NAMALWA (cell line): ENCODE data around the gene MDM2.
"Not testable (repeated sequence)": the region's sequence is repeated elsewhere in the genome, so short reads cannot be mapped to it uniquely, and the experiment has no call there.

ENCODE experiments used
- DNase-seq: peaks from one replicate; pipeline ENCODE4 v3.0.0-alpha.2; 2015; ENCODE audit warnings: low spot score

MDM2 gene

DNA sequence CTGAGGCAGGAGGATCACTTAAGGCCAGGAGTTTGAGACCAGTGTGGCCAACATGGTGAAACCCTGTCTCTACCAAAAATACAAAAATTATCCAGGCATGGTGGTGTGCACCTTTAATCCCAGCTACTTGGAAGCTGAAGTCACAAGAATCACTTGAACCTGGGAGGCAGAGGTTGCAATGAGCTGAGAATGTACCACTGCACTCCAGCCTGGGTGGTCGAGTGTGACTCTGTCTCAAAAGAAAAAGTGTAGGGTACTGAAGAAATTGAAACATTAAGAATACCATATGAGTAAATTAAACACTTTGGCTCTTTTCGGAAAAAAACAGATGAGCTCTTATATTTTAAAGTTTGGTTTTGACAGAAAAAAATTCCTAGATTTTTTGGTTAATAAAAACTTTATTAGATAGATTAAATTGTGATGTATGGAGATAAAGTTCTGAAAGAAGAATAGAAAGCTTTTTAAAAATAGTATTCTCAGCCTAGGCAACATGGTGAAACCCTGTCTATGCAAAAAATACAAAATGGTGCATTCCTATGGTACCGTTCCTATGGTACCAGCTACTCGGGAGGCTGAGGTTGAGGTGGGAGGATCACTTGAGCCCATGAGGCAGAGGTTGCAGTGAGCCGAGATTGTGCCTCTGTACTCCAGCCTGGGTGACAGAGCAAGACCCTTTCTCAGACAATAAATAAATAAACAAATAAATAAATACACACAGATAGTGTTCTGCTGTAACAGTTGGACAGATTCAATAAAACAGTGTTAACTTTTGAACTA, 20.1 kb downstream of the MDM2 start:
- no peak for DNase-seq

DNA sequence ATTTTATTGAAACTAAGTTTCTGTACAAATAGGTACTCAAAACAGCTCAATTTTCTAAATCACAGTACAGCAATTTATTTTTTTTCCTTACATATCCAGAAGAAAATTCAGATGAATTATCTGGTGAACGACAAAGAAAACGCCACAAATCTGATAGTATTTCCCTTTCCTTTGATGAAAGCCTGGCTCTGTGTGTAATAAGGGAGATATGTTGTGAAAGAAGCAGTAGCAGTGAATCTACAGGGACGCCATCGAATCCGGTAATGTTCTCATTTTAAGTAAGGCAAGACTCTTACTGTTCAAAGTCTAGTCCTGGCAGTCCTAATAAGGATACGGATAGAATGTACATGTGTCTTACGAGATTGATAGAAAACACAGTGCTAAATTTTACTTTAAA, 20.7 kb downstream of the MDM2 start:
- no peak for DNase-seq

DNA sequence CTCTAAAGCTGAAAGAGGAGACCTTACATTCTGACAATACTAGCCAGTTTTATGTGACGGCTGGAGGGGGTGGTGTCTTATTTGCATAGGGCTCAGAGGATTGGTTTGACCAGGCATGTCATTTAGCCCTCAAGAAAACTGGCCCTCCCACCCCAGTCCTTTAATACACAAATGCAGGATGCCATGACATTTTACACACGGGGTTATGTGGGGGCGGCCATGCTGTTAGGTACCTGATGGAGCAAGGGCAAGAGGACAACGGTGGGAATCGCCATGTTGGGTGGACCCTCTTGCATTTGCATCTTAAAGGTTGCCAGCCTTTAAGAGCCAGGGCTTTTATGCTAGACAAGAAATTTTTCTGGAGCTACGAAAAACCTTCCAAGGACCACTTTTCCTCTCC, 23.3 kb downstream of the MDM2 start:
- peak; percentile 29 for DNase-seq

DNA sequence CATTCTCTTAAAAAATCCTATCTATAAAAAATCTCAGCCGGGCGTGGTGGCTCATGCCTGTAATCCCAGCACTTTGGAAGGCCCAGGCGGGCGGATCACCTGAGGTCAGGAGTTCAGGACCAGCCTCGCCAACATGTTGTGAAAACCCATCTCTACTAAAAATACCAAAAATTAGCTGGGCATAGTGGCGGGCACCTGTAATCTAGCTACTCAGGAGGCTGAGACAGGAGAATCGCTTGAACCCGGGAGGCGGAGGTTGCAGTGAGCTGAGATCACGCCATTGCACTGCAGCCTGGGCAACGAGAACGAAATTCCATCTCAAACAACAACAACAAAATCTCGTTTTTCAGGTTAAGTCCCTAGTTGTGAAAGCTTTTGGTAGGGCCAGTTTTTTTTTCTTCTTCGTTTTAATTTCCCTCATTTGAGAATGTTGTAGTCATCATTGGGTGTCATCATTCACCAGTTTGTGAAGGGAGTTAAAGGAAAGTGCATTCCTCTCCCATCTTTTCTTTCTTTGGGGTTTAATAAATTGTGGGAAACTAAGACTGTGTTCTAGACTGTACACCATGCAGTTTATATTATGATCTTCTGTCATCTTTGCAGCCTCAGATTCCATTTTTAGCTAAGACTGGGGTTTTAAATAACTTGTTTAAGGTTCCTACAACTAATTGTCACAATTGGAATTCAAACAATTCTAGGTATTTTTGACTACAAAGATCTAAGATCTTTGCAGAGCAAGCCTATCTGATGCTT, 23.9 kb downstream of the MDM2 start:
- DNase-seq: no peak

DNA sequence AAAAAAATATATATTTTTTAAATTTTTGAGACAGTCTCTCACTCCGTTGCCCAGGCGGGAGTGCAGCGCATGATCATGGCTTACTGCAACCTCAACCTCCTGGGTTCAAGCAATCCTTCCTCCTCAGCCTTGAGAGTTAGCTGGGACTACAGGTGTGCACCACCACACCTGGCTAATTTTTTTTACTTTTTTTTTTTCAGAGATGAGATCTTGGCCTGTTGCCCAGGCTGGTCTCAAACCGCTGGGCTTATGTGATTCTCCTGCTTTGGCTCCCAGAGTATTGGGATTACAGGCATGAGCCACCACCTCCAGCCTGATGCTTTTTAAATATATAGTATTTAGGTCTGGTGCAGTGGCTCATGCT, 24.5 kb downstream of the MDM2 start:
- DNase-seq: no peak

DNA sequence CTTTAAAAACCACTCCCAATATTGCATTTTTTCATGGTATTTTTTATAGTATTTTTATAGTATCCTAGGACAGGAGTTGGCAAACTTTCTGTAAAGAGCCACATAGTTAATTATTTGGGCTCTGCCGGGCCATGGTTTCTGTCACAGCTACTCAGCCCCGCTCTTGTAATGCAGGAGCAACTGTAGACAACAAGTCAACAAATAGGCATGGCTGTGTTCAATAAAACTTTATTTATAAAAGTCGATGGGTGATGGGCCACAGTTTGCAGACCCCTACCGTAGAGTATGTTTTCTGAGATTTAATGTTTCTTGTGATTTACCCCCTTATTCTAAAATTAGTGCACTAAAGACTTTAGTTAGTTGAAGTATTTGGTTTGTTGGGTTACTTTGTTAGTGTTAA, 25.5 kb downstream of the MDM2 start:
- DNase-seq: no peak

DNA sequence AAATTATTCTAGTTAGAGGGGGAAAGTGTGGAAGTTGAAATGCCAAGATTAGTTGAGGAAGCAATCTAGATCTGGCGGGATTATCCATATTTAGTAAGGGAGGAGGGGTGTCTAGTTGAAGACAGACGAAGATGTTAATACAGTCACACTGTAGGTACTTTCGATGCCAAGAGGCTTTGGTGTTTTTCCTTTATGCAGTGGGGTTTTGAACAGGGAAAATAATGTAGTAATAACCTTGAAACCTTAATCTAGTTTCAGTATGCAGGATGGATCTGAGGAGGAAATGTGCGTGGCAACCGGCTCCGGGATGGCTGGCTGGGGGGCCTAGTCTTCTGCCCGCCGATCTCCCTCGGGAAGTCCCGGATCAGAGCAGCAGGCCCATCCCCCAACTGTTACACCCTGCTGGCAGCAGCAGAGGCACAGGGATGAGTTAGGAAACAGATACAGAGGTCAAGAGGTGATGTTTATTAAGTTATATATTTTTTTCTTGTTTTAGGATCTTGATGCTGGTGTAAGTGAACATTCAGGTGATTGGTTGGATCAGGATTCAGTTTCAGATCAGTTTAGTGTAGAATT, 27.4 kb downstream of the MDM2 start:
- DNase-seq: no peak

DNA sequence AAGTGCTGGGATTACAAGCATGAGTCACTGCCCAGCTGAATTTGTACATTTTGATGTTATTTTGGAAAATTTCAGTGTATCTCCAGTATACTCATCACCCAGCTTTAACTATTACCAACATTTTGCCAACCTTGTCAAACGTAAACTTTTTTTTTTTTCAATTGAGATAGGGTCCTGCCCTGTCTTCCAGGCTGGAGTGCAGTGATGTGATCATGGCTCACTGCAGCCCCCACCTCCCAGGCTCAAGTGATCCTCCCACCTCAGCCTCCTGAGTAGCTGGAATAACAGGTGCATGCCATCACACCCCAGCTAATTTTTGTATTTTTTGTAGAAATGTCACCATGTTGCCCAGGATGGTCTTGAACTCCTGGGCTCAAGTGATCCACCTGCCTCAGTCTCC, 29.2 kb downstream of the MDM2 start:
- no peak for DNase-seq

DNA sequence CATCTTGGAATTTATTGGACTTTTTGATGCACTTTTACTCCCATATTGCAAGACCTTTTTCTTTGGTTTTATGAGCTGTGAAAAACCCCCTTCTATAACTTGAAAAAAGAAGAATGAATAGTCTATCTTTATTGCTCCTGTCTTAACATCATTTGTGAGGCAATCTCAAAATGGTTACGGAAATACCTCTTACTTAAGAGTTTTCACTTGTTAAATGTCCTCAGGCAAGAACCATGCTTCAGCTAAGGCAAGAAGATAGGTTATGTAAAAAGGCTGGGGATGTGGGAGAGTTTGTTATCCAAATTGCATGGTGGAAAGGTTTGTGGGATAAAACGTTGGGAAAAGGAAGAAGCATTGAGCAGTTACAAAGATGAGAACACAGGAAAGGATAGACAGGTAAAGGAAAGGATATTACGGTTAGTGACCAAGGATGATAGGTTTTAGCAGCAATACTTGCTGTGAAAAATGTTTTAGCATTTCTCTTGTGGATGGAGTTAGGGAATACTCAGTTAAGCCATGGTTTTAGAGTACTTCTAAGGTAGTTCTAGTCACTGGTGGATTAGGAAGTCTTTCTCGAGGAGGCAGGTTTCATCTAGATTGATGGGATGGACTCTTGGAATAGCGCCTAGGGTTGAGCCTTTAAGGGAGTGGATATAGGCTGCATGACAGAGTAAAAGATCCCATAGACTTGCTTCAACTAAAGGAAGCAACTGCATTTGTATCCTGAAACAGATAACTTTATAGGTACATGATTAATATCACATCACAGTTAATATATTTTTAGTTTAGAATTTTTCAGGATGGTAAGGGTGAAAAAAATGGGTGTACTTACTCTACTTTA, 30.3 kb downstream of the MDM2 start:
- no peak for DNase-seq

DNA sequence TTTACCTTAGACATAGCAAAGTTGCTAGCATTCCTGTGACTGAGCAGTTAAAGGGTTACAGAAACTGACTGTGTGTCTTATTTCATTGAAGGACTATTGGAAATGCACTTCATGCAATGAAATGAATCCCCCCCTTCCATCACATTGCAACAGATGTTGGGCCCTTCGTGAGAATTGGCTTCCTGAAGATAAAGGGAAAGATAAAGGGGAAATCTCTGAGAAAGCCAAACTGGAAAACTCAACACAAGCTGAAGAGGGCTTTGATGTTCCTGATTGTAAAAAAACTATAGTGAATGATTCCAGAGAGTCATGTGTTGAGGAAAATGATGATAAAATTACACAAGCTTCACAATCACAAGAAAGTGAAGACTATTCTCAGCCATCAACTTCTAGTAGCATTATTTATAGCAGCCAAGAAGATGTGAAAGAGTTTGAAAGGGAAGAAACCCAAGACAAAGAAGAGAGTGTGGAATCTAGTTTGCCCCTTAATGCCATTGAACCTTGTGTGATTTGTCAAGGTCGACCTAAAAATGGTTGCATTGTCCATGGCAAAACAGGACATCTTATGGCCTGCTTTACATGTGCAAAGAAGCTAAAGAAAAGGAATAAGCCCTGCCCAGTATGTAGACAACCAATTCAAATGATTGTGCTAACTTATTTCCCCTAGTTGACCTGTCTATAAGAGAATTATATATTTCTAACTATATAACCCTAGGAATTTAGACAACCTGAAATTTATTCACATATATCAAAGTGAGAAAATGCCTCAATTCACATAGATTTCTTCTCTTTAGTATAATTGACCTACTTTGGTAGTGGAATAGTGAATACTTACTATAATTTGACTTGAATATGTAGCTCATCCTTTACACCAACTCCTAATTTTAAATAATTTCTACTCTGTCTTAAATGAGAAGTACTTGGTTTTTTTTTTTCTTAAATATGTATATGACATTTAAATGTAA, 31.5 kb downstream of the MDM2 start:
- DNase-seq: no peak

DNA sequence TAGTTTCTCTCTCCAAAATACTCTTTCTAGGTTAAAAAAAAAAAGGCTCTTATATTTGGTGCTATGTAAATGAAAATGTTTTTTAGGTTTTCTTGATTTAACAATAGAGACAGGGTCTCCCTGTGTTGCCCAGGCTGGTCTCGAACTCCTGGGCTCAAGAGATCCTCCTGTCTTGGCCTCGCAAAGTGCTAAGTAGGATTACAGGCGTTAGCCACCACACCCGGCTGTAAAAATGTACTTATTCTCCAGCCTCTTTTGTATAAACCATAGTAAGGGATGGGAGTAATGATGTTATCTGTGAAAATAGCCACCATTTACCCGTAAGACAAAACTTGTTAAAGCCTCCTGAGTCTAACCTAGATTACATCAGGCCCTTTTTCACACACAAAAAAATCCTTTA, 33.2 kb downstream of the MDM2 start:
- DNase-seq: not testable (repeated sequence)

DNA sequence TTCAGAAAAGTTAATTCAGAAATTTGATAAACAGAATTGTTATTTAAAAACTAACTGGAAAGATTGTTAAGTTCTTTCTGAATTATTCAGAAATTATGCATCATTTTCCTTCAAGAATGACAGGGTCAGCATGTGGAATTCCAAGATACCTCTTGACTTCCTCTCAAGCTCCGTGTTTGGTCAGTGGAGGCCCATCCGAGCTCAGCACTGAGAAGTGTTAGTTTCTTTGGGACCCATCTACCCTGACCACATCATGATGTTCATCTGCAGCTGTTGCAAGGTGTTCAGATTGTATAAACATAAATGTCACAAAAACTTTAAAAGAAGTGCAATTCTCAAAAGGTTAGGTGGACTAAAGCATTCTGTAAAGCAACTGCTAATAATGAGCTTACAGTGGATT, 33.7 kb downstream of the MDM2 start:
- no peak for DNase-seq

DNA sequence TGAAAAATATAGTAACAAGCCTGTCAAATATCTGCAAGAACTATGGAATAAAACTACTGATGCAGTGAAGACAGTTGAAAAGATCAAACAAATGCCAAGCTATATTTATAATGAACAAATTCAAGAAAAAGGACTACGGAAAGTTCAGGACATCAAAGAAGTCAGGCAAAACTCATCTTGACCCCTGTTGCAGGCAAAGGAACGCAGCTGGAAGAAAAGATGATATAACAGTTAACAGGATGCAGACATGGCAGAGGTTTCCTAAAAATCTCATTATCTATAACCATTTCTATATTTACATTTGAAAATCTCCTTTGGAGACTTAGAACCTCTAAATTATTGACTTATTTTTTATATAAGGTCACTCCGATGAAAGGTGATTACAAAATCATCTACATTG, 34.1 kb downstream of the MDM2 start:
- no peak for DNase-seq

DNA sequence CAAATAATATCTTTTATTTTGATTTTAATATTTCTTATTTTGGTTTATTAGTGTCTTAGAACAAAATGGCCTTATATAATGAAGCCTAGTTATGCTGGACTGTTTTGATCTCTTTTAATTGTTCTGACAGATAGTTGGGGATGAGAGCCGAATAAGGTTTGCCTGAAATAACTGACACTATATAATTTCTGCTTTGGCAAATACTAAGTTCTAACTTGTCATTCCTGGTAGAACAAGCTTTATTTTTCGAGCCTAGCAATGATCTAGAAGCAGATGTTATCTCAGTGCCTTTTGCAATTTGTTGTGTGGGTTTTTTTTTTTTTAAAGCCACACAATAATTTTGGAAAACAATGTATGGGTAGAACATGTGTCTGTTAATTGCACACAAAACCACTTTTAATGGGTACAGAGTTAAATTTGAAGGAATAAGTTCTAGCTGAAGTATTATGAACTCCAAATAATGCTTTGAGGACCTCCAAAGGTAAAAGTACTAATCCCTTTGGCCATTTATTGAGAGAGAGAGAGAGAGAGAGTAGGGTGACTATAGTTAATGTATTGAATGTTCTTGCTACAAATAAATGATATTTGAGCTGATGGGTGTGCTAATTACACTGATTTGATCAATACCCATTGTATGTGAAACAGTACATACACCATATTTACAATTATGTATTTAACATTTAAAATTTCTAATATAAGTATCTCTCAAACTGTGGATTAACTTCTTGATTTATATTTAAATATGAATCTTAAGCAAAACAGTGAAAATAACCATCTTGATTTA, 35.0 kb downstream of the MDM2 start:
- DNase-seq: no peak

DNA sequence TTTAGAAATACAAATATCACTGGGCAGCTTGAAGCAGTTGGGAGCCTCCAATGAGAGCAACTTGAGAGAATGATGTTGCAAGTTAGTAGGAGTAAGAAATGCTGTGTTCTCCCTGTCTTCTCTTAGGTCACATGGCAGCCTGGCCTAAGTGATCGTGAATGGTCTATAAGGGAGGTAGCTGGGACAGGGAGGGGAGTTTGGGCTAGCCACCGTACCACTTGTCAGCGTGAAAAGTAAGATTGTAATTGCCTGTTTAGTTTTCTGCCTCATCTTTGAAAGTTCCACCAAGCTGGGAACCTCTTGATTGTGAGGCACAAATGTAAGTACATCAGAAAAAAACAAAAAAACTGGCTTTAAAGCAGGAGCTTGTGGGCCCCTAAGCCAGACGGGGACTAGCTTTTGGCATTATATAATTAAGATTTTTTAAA, 36.4 kb downstream of the MDM2 start:
- no peak for DNase-seq

DNA sequence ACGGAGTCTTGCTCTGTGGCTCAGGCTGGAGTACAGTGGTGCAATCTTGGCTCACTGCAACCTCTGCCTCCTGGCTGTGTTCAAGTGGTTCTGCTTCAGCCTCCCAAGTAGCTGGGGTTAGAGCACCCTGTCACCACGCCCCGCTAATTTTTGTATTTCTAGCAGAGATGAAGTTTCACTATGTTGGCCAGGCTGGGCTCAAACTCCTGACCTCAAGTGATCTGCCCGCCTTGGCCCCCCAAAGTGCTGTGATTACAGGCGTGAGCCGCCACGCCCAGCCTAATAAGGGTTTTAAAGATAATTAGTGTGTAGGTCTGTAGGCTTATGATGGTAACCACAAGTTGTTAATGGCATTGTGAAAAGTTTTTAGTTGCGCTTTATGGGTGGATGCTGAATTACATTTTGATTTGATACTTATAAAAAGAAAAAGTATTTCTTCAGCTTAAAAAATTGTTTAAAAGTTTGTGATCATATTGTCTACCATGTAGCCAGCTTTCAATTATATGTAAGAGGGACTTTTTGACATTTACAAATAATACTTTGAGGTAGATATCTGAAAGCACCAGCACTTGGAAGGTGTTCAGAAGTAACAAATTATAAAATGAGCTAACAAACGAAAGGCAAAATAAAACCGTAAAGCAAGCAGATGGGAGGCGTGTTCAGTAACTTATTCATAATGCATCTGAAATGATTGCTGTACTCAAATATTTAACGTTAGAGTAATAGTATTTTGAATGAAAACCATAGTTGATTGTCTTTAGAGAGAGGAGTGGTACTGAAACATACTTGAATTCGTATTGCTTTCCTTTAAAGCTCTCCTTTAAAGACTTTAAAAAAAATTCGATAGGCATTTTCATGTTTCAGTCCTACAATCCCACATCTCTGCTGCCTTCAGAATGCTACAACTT, 37.1 kb downstream of the MDM2 start:
- DNase-seq: no peak

DNA sequence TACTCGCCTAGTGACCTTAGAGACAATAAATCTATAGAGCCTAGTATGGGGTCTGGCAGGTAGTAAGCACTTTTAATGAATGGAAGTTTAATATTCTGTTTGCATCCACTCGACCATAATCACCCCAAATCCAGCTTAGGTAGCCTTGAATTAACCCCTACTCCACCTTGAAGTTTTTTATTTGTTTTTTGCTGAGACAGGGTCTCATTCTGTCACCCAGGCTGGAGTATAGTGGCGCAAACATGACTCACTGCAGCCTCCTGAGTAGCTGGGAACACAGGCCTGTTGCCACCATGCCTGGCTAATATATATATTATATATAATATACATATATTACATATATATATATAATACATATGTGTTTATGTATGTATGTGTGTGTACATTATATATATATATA, 38.8 kb downstream of the MDM2 start:
- no peak for DNase-seq

DNA sequence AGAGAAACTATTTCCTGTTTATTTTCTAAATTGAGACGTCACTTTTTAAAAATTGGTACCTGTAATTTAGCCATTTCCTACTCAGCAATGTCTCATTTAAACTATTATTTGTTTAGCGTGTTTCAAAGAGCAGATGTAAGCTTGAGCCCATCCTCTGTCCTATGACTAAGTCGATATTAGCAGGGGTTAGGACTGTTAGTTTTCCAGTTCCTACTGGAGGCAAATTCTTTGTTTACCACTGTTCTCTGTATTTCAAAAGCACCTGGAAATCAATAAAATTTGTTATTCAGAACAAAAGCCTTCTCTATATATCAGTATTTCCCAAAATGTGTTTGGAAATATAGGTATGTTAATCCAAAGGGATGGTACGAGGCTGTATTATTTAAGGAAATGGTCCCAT, 42.4 kb downstream of the MDM2 start:
- no peak for DNase-seq

DNA sequence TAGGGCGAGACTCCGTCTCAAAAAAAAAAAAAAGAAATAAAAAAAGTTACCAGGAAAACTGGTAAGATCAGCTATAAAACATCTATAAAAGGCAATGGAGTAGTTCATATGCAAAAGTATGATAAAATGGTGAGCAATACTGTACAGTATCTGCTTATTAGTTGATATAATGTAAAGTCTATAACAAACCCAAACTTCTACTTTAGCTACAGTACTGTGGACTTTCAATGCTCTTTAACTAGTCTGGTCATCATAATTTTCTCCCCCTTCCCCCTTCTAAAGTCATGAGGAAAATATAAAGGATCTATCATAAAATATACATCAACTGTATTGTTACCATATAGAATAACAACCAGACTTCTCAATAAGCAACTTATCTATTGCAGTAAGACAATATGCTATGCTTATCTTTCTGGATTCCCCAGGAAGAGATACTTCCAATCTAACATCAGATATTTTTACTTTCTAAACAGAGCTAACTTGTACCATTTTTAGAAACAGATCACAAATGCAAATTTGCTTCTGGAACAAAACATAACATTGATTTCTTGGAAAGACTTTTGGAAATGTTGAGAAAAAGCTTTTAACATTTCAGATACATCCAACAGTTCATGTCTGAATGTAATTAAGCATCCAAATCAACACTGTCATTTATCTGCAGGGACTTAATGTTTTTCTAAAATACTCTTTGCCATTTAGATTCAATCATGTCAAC, 43.8 kb downstream of the MDM2 start:
- DNase-seq: no peak
